ENCODE results near the gene NEK10. TPM values are rescaled to one million over a fixed set of nuclear protein-coding genes. Genes with fewer than 3 reads are reported as not detected.

NEK10 gene
- total RNA-seq, 1 donor from 2014 or later, result 11.7 TPM

DNA sequence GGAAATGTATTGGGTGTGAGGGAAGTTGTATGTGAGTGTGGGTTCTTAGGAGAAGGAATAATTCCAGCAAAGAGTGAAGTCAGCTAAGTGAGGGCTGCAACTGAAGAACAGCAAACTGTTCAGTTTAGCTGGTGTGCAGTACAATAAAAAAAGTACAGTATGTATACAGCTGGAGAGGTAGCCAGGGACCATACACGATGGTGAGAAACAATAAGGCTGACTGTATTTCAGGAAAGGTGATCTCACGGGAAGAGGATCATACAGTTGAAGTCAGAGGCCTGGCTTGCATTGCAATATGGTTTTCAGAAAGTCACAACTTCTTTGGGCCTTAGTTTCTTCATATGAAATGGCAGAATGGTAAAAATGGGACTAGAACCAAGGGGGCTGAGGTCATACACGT lies 222.4 kb downstream of the NEK10 start:
- DNase-seq (no peak), ATAC-seq (ENCODE audit: poor library complexity) (no peak)
- intact Hi-C loops (cut with DNase I), result no loop called here

DNA sequence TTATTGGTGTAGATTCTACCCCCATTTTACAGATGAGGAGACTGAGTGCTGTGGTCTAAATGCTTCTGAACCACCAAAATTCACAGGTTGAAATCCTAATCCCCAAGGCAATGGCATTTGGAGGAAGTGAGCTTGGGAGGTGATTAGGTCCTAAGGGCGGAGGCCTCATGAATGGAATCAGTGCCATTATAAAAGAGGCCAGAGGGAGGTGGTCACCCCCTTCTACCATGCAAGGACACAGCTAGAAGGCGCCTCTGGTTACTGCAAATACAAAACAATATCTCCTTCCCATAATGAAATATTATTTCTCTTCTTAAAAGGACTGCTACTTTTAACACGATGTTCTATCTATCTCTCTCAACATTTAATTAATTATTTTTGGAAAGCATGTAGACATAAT lies 223.5 kb downstream of the NEK10 start:
- DNase-seq (no peak), ATAC-seq (ENCODE audit: poor library complexity) (no peak)
- intact Hi-C loops (cut with DNase I), result no loop called here

DNA sequence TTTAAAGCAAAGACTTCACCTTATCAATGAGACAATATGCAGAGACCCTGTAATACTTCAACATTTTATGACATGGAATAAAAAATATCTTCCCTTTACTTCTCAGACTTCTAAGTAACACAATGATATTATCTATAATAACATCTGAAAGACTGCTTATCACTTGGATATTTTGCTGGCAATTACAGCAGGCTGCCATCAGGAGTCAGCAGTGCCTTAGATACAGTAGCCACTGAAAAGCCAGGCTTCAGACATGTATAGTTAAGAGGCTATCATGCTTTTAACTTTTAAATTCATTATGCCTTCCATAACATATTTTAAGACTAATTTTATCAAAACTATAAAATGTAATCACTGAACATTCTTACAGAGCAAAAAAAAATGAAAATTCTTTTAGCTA lies 227.5 kb downstream of the NEK10 start:
- intact Hi-C loops (cut with DNase I), result no loop called here
- DNase-seq, result no peak
- no peak for ATAC-seq (ENCODE audit: poor library complexity)

DNA sequence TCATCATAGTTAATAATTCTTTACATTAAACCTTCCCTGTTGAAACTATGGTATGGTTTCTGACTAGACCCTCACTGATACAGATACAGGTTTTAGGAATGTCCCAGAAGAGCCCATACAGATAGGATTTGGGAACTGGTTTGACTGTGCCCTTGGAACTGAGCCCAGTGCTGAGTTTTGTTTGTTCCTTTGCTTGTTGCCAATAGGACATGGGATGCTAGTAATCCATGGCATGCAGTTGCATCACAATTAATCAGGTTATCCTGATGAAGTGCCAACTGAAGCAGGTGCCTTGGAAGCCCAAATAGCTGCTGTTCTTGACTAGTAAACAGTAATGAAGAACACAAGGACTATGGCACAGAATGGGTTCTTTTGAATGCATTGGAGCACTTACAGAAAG lies 230.6 kb downstream of the NEK10 start:
- intact Hi-C loops (cut with DNase I), result loop anchor here (10.0 kb wide), 1 partner anchor 136 kb away; no protein-coding TSS in a partner anchor
- ATAC-seq (ENCODE audit: poor library complexity) (peak; percentile 84), DNase-seq (peak; percentile 40)

DNA sequence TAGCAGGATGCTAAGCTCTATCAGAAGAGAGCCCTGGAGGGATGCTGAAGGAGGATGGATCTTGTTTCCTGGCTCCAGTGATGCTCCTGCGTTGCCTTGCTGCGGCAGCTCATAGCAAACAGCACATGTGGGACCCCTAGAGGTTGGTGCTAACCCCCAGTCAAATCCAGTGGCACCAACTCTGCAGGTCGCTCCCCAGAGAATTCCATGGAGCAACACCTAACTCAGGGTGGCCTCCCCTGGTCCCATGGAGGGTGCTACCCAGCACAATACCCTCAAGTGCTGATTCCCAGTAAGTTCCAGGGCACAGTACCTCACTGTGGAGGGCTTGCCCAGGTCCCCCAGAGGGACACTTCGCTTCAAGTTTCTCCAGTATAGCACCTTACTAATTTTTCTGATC lies 231.2 kb downstream of the NEK10 start:
- intact Hi-C loops (cut with DNase I), result loop anchor here (10.0 kb wide), 1 partner anchor 137 kb away; no protein-coding TSS in a partner anchor
- DNase-seq (no peak), ATAC-seq (ENCODE audit: poor library complexity) (peak; percentile 16)

DNA sequence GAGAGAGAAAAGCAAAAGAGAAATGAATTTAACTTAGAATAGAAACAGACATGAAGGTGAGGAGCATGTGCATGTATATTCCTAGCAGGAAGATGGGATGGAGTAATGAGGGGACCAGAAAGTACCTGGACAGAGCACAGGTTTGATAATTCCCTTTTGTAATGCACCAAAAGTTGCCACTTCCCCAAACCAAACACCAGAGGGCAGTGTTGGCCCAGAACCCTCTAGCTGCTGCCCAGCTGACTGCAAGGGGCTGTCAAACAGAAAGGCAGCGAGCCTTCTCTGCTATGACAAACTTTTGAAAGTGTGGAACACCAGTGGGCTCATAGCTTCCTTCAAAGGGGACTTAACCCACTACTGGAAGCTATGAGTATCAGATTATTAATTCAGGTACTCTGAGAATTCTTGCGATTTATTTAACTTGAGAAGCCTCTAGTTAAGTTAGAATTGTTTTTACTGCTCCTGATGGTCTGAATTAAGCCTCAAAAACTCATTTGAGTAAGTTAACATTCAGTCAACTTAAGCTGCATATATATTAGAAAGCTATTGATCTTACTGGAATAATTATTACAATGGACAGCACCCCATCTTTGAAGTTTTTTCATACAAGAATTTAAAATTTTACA lies 234.9 kb downstream of the NEK10 start:
- DNase-seq (peak; percentile 69), ATAC-seq (ENCODE audit: poor library complexity) (peak; percentile 75)
- intact Hi-C loops (cut with DNase I), result loop anchor here (10.0 kb wide), 1 partner anchor 141 kb away; no protein-coding TSS in a partner anchor

DNA sequence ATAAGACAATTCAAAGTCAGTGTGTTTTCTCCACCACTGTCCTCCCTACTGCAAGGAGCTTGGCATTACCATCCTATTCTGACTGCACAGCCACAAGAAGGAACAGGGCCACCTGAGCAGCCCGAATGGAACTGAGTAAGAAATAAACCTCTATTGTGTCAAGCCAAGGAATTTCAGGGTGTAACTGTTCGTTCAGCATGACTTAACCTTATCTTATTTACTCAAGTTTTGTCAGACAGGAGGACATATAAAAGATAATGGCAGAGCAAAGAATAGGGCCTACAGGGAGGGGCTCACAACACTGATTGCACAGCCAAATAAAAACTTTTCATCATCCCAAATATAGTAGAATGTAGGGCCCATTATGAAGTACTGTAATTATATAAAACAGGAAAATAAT lies 236.1 kb downstream of the NEK10 start:
- intact Hi-C loops (cut with DNase I), result loop anchor here (10.0 kb wide), 1 partner anchor 142 kb away; no protein-coding TSS in a partner anchor
- ATAC-seq (ENCODE audit: poor library complexity) (no peak), DNase-seq (no peak)

DNA sequence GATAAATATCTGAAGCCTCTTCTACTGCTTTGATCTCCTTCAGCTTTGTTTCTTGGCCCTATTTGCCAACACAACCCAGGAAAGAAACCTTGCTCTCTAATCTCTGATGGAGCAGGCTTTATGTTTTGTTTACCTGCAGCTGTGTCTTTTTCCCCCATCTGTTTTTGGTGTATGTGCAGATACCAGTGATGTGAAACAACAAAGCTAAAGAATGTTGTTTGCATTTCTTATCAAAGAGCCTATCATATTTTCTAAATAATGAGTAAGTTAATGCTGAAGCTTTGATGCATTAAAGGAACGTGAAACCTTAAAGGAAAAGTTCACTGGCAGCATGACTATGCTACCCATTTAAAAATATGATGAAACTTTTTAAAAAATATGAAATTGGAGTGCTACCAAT lies 238.4 kb downstream of the NEK10 start:
- intact Hi-C loops (cut with DNase I), result loop anchor here (10.0 kb wide), 1 partner anchor 144 kb away; no protein-coding TSS in a partner anchor
- DNase-seq (no peak), ATAC-seq (ENCODE audit: poor library complexity) (no peak)

DNA sequence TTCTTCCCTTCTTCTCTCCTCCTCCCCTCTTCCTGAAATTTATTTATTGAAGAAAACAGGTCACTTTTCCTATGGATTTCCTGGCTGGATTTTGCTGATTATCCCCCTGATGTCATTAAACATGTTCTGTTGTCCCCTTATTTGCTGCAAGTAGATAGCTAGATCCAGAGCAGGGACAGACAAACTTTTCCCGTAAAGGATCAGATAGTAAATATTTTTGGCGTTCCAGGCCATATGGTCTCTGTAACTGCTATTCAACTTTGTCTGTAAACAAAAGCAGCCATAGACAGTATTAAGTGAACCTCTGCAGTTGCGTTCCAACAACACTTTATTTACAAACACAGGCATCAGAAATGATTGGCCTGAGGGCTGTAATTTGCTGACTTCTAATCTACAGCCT lies 241.3 kb downstream of the NEK10 start:
- no peak for ATAC-seq (ENCODE audit: poor library complexity)
- no peak for DNase-seq
- intact Hi-C loops (cut with DNase I), result no loop called here

DNA sequence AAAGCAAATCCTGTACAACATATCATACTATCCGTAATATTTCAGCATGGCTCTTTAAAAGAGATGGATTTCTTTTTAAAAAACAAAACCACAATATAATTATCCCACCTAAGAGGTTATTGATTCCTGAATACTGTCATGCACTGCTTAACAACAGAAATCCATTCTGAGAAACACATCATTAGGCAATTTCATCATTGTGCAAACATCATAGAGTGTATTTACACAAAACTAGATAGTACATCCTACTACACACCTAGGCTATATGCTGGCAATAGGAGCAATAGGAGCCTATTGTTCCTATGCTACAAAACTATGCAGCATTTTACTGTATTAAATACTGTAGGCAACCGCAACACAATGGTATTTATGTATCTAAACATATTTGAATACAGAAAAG lies 242.0 kb downstream of the NEK10 start:
- intact Hi-C loops (cut with DNase I), result no loop called here
- no peak for DNase-seq
- ATAC-seq (ENCODE audit: poor library complexity), result no peak

DNA sequence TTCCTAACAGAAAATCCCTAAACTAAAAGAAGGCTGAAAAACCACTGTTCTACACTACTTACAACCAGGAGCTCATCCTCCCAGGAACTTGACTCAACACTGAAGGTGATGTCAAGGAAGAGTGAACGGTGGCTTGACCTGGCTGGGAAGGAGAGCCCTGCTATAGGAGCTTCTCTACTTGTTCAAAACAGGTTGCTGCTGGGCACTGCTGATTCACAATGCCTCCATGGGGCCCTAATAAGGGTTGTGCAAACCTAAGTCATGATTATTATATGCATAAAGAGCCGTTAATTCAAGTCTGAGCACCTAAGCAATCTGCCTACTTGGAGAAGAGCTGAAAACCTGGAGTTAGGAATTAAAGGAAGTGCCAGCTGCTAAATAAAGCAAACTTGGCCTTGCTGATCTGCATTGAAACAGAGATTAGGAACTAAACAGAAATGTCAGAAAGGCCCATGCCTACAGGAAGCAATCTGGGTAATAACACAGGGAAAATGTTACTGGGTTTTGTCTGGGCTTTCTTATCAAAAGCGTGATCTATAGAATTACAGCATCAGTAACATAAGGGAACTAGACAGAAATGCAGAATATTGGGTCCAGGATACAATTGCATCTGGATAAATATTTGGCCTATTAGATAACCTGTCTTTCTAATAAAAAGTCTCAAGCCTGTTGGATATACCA lies 243.2 kb downstream of the NEK10 start:
- DNase-seq (no peak), ATAC-seq (ENCODE audit: poor library complexity) (no peak)
- intact Hi-C loops (cut with DNase I), result no loop called here

DNA sequence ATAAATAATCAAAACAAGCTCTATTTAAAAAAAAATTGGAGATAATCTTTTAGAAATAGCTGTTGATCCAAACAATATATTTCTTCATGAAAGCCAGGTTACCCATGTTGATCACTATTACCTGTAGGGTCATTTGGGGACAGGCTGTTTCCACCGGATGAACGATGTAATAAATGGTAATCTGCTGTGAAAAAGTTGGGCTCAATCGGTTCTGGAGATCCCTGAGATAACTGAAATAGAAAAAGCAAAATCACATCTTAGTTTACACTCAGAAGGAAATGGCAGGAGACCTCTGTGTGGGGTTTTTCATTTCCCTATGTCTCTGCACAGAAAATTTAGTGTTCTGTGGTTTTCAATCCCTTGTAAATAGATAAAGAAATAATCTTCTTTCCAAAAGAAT lies 249.5 kb downstream of the NEK10 start:
- intact Hi-C loops (cut with DNase I), result no loop called here

DNA sequence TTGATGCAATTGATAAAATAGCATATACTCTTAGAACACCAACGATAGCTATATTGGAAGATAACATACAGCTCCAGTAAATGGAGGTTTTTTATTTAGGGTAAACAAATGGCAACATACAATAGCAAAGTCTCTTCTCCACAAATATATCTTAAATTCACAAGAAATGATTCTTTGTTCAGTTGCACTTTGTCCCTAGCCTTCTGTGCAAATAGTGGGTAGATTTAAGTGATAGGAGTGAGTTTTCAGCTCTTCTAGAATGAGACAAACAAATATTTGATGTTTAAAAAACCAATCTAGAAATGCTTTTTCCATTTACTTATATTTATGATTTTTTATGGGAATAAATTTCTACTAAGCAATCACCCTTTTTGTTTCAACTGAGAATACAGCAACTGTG lies 253.8 kb downstream of the NEK10 start:
- DNase-seq (no peak), ATAC-seq (ENCODE audit: poor library complexity) (no peak)
- intact Hi-C loops (cut with DNase I), result no loop called here

More for the DNA sequence above, 249.5 kb downstream of the NEK10 start:
- DNase-seq (no peak), ATAC-seq (ENCODE audit: poor library complexity) (no peak)

DNA sequence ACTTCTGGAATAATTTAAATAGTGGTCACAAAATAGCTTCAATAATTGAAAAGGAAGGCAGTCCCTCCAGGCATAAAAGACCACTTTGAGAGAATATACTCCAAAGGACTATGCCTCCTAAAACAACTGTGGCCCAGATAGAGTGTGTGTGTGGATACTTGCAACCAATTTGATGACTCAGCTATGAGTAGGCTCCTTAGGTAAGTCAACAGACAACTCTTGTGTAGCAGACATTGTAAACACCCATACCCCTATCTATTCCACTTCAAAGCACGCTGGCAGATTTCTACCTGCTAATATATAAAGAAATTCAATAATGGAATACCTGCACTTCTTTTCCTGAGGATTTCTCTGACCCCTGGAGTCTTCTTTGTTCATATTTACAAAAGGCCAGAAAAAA lies 254.5 kb downstream of the NEK10 start:
- DNase-seq, result no peak
- ATAC-seq (ENCODE audit: poor library complexity), result no peak
- intact Hi-C loops (cut with DNase I), result no loop called here

DNA sequence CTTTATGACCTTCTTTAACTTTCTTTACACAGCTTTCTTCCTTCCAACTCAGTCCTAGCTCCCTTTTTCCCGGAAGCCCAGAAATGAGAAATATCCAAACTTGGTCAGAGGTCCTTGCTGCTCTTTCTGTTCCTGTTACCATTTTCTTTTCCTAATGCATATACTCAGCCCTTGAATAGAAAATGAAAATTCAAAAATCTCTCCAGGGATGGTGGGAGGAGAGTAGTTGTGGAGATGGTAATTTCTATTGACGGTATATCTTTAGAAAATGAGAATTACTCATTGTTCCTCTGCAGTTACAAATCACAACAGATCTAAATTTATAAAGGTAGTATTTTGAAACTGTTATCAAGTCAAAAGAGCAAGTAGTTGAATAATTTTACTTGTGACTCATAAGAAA lies 255.1 kb downstream of the NEK10 start:
- ATAC-seq (ENCODE audit: poor library complexity) (no peak), DNase-seq (no peak)
- intact Hi-C loops (cut with DNase I), result no loop called here

DNA sequence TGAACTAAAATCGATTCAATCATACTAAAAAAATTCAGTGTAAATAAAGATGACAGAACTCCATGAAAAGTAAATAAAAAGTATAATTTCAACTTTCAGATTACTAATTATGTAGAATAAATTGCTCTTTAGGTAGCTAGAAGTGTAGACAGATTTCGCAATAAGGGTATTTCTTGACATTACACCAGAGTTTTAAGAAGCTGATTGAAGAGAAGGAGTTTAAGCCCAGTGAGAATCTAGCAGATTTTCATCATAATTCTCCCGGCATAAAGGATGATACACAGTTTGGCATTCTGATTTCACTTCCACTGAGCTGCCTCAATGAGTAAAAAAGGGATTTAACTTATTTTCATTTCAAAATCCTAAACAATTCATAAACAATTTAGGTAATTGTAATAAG lies 259.2 kb downstream of the NEK10 start:
- intact Hi-C loops (cut with DNase I), result no loop called here
- ATAC-seq (ENCODE audit: poor library complexity) (no peak), DNase-seq (no peak)

DNA sequence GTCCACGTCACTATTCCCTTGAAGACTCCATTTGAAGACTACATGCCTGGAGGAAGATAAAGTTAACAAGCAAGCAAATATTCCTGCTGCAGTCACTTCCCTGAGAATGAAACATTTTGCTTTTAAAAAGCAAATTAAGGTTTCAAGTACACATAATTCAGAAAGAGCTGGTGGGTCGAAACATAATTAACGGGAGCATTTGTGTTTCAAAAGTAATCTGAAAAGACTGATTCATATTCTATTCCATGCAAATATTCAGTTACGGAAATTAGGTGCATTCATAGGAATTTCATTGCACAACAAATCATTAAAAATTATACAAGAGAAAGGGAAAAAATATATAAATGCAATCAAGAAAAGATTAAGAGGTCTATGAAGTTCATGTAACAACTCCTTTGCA lies 260.9 kb downstream of the NEK10 start:
- ATAC-seq (ENCODE audit: poor library complexity), result no peak
- intact Hi-C loops (cut with DNase I), result no loop called here

DNA sequence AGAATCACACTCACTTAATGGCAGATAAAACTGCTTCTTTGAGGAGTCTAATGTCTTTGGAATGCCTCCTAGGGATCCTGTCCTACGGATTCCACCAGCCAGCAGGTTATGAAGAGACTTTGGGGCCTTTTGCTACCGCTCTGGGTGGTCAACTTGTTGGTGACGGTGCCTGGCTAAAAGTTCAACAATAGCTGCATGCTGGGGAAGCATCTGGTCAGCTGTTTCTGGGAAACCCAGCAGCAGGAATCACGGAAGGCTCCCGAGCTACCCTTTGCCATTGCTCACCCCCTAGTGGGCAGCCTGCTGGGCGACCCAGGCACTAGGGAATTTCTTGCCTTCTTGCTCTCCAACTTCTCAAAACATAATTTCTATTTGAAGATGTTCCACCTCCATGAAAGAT lies 263.3 kb downstream of the NEK10 start:
- intact Hi-C loops (cut with DNase I), result no loop called here
- no peak for ATAC-seq (ENCODE audit: poor library complexity)
- no peak for DNase-seq

More for the DNA sequence above, 260.9 kb downstream of the NEK10 start:
- no peak for DNase-seq

DNA sequence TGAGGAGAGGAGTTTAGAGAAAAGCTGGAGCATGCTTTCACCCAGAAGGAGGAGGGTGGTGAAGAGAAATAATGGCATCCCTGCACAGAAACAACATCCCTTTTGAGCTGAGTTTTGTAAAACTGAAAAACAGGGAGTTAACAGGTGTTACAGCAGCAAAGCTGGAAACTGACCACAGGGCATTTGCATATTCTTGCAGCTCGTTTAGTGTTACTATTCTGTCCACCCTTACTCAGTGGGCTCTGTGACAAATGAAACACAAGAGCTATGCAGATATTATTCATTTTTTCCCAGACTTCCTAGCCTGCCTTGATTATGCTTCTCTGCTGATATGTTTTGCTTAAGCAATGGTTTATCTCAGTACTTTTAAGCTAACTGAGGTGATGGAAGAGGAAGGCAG lies 272.0 kb downstream of the NEK10 start:
- intact Hi-C loops (cut with DNase I), result no loop called here
- DNase-seq, result no peak
- ATAC-seq (ENCODE audit: poor library complexity), result no peak

DNA sequence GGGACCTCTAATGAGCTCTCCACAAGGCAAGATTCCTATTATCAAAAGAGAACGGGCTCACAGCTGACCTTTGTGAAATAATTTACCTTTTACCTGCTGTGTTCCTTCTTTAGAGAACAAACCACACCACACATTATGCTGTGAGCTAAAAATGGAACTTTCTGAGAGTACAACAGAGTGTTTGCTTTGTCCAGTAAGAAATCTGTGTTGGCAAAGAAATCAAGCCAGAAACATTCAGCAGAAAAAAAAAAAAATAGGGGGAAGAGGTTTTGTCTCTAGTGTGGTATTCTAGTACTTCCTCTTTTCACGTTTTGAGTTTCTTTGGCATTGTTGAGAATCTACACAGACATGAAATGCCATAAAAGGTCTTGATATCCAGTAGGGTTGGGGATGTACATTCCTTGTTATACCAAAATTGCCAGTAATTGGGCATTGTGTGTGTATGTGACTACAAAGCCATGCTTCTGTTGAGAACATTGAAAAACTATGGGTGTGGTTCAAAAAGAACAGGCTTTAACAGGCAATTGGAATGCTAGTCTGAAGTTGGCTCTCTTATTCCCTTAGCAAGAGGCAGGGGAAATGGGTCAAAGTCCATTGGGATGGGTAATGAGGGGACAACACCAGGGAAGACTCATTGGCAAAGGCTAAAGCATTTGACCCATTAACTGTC lies 273.5 kb downstream of the NEK10 start:
- intact Hi-C loops (cut with DNase I), result no loop called here
- ATAC-seq (ENCODE audit: poor library complexity) (no peak), DNase-seq (no peak)

All from Right ventricle myocardium superior (tissue), 1 donor.